CD8-positive, alpha-beta memory T cell (primary cell): ENCODE data around the gene ARFRP1. TPM values are rescaled to one million over a fixed set of nuclear protein-coding genes. Genes with fewer than 3 reads are reported as not detected.
"Not testable (repeated sequence)": the region's sequence is repeated elsewhere in the genome, so short reads cannot be mapped to it uniquely, and the experiment has no call there.

Experiments
- CTCF ChIA-PET: fragments of 350-600 bp; sonication (Branson Sonifier 250); formaldehyde crosslinking; loops from one replicate; lab custom pipeline; 2021; ENCODE audit warnings: antibody characterized with exemption; lab: Charles Lee
- POLR2A ChIA-PET: fragments of 350-600 bp; sonication (Branson Sonifier 250); formaldehyde crosslinking; loops from one replicate; lab custom pipeline; 2021; ENCODE audit warnings: antibody characterized with exemption; lab: Charles Lee
- DNase-seq, 5 donors: peaks; one replicate each; pipeline versions ENCODE4 v3.0.0 to v3.0.0-alpha.2; 2020 to 2022; ENCODE audit warnings: mixed read lengths in 1 of 5
- H3K27ac ChIP-seq: one replicate; pipeline ENCODE4 v1.7.0; 2013; ENCODE audit warnings: low read depth, mild to moderate bottlenecking, low read length, moderate library complexity
- H3K27me3 ChIP-seq: 2 replicates; pipeline ENCODE4 v1.7.0; 2013; ENCODE audit warnings: low read length, mild to moderate bottlenecking; ENCODE audit not compliant: insufficient read depth, poor library complexity, severe bottlenecking
- H3K36me3 ChIP-seq: 2 replicates; pipeline ENCODE4 v1.7.0; 2013; ENCODE audit warnings: mild to moderate bottlenecking, low read length, moderate library complexity; ENCODE audit not compliant: insufficient read depth
- H3K4me1 ChIP-seq: 2 replicates; pipeline ENCODE4 v1.7.0; 2013; ENCODE audit warnings: mild to moderate bottlenecking, low read length, moderate library complexity; ENCODE audit not compliant: insufficient read depth
- H3K4me3 ChIP-seq: 2 replicates; pipeline ENCODE4 v1.7.0; 2013; ENCODE audit warnings: mild to moderate bottlenecking, low read length
- H3K9me3 ChIP-seq: 2 replicates; pipeline ENCODE4 v1.7.0; 2013; ENCODE audit warnings: mild to moderate bottlenecking, low read length
- H3K27ac Mint-ChIP-seq, 8 donors: one replicate each; pipeline ENCODE4 v1.8.0; 2020 to 2021; ENCODE audit warnings: mixed read lengths in 8 of 8, mild to moderate bottlenecking in 6 of 8, inconsistent platforms in 3 of 8, moderate library complexity in 3 of 8
- H3K27me3 Mint-ChIP-seq, 2 donors: one replicate each; pipeline ENCODE4 v1.8.0; 2020 to 2021; ENCODE audit warnings: mixed read lengths in 2 of 2, mild to moderate bottlenecking in 1 of 2, moderate library complexity in 1 of 2
- H3K36me3 Mint-ChIP-seq, 3 donors: one replicate each; pipeline ENCODE4 v1.8.0; 2020 to 2021; ENCODE audit warnings: mixed read lengths in 3 of 3, inconsistent platforms in 1 of 3, mild to moderate bottlenecking in 1 of 3
- H3K4me1 Mint-ChIP-seq, 3 donors: one replicate each; pipeline ENCODE4 v1.8.0; 2020 to 2021; ENCODE audit warnings: mixed read lengths in 3 of 3, inconsistent platforms in 1 of 3, mild to moderate bottlenecking in 1 of 3
- H3K4me3 Mint-ChIP-seq, 7 donors: one replicate each; pipeline ENCODE4 v1.8.0; 2020 to 2021; ENCODE audit warnings: mixed read lengths in 7 of 7, mild to moderate bottlenecking in 6 of 7, moderate library complexity in 4 of 7, inconsistent platforms in 2 of 7
- H3K9me3 Mint-ChIP-seq, 5 donors: one replicate each; pipeline ENCODE4 v1.8.0; 2020 to 2022; ENCODE audit warnings: mixed read lengths in 5 of 5, mild to moderate bottlenecking in 3 of 5, moderate library complexity in 2 of 5, inconsistent platforms in 1 of 5
- polyA plus RNA-seq: library from polyadenylated mRNA; unstranded; fragments of 300-500 nt; fragmentation: Illumina TruSeq; gene quantifications from one replicate; pipeline ENCODE4 v1.2.3, GENCODE V29; 2021
- total RNA-seq, 2 experiments: library from RNA; stranded (reverse); gene quantifications; one replicate each; pipeline ENCODE4 v1.2.3, GENCODE V29; 2021

The ARFRP1 gene
- total and polyA plus RNA-seq, 3 experiments from 2014 or later, result 63.7 to 73.9 (median 72.8) TPM

- H3K4me1 ChIP-seq, result peaks cover 23% of the 10 kb centered on the region
- H3K27me3 ChIP-seq, H3K36me3 ChIP-seq, H3K27ac ChIP-seq, H3K4me3 ChIP-seq, H3K27me3 Mint-ChIP-seq, H3K9me3 ChIP-seq, DNase-seq: not testable (repeated sequence)
- ChIA-PET CTCF (interaction anchor here (3.2 kb wide), 1 partner anchor 16 kb away, joined by 12 read pairs; the partner anchor contains the start of genes ARFRP1 and ZGPAT), POLR2A (interaction anchor here (0.6 kb wide), 1 partner anchor 149 kb away, joined by 3 read pairs; no protein-coding TSS in a partner anchor)
- Mint-ChIP-seq H3K27ac (peak overlapping the region in 3 of 8 donors; percentile 27 to 88 (median 33)), H3K36me3 (peaks cover 22 to 55% (median 25%) of the 10 kb centered on the region in 3 donors), H3K4me1 (peaks cover 27 to 53% (median 30%) of the 10 kb centered on the region in 3 donors), H3K9me3 (peaks cover 8 to 12% (median 10%) of the 10 kb centered on the region in 5 donors), H3K4me3 (peak overlapping the region in 1 of 7 donors; percentile 26)
Observed at GRCh38 chr20:63722967-63723622, 15.3 kb upstream of the ARFRP1 start.

GRCh38 chr20:63718996-63719395 is 11.2 kb upstream of the ARFRP1 start:
- H3K36me3 Mint-ChIP-seq, result peaks cover 28 to 66% (median 35%) of the 10 kb centered on the region in 3 donors
- H3K4me1 Mint-ChIP-seq, result peaks cover 31 to 57% (median 43%) of the 10 kb centered on the region in 3 donors
- no peak overlapping the region for H3K4me3 Mint-ChIP-seq
- no peak for DNase-seq
- peaks cover 8% of the 10 kb centered on the region for H3K36me3 ChIP-seq
- no peaks in the 10 kb centered on the region for H3K9me3 ChIP-seq
- H3K27me3 ChIP-seq, result no peaks in the 10 kb centered on the region
- peak overlapping the region in 1 of 8 donors; percentile 7 for H3K27ac Mint-ChIP-seq
- H3K4me1 ChIP-seq, result peaks cover 6% of the 10 kb centered on the region
- ChIA-PET POLR2A (no interaction called here), CTCF (interaction anchor here (1.0 to 1.5 kb wide), 2 partner anchors 11 to 66 kb away, joined by 3 to 4 read pairs; no protein-coding TSS in a partner anchor)
- H3K9me3 Mint-ChIP-seq, result peaks cover 5 to 16% (median 6%) of the 10 kb centered on the region in 5 donors
- H3K27ac ChIP-seq, result no peak overlapping the region
- H3K4me3 ChIP-seq, result no peak overlapping the region
- H3K27me3 Mint-ChIP-seq, result no peaks in the 10 kb centered on the region

- Mint-ChIP-seq H3K4me1 (peaks cover 39 to 65% (median 61%) of the 10 kb centered on the region in 3 donors), H3K36me3 (peaks cover 29 to 71% (median 44%) of the 10 kb centered on the region in 3 donors), H3K27ac (peak overlapping the region in 1 of 8 donors; percentile 64), H3K9me3 (peaks cover 5 to 18% (median 9%) of the 10 kb centered on the region in 5 donors), H3K27me3 (no peaks in the 10 kb centered on the region), H3K4me3 (no peak overlapping the region)
- Histone ChIP-seq H3K36me3 (peaks cover 13% of the 10 kb centered on the region), H3K4me1 (peaks cover 9% of the 10 kb centered on the region), H3K27me3 (no peaks in the 10 kb centered on the region), H3K4me3 (no peak overlapping the region), H3K27ac (no peak overlapping the region), H3K9me3 (no peaks in the 10 kb centered on the region)
- ChIA-PET POLR2A (no interaction called here), CTCF (no interaction called here)
- DNase-seq, result no peak
Observed at GRCh38 chr20:63714858-63715257, 7.1 kb upstream of the ARFRP1 start.

- Histone ChIP-seq H3K27me3 (no peaks in the 10 kb centered on the region), H3K36me3 (peaks cover 13% of the 10 kb centered on the region), H3K27ac (no peak overlapping the region), H3K4me1 (peaks cover 24% of the 10 kb centered on the region), H3K9me3 (no peaks in the 10 kb centered on the region), H3K4me3 (no peak overlapping the region)
- H3K4me3 Mint-ChIP-seq, result peak overlapping the region in 5 of 7 donors; percentile 8 to 53 (median 51)
- ChIA-PET CTCF (interaction anchor here (3.6 kb wide), 1 partner anchor 24 kb away, joined by 10 read pairs; the partner anchor contains the start of gene LIME1), POLR2A (no interaction called here)
- no peaks in the 10 kb centered on the region for H3K27me3 Mint-ChIP-seq
- no peak for DNase-seq
- peaks cover 39 to 62% (median 62%) of the 10 kb centered on the region in 3 donors for H3K4me1 Mint-ChIP-seq
- H3K36me3 Mint-ChIP-seq, result peaks cover 20 to 65% (median 37%) of the 10 kb centered on the region in 3 donors
- H3K27ac Mint-ChIP-seq, result peak overlapping the region in 2 of 8 donors; percentile 20 to 79
- peaks cover 2 to 14% (median 6%) of the 10 kb centered on the region in 5 donors for H3K9me3 Mint-ChIP-seq
Observed at GRCh38 chr20:63712191-63712590, 4.4 kb upstream of the ARFRP1 start.

GRCh38 chr20:63711085-63711645 is 3.4 kb upstream of the ARFRP1 start:
- Histone ChIP-seq H3K27me3 (no peaks in the 10 kb centered on the region), H3K27ac (no peak overlapping the region), H3K9me3 (no peaks in the 10 kb centered on the region), H3K36me3 (peaks cover 18% of the 10 kb centered on the region), H3K4me1 (peaks cover 33% of the 10 kb centered on the region), H3K4me3 (no peak overlapping the region)
- peaks cover 41 to 63% (median 61%) of the 10 kb centered on the region in 3 donors for H3K4me1 Mint-ChIP-seq
- H3K9me3 Mint-ChIP-seq, result peaks cover 2 to 13% (median 6%) of the 10 kb centered on the region in 5 donors
- ChIA-PET POLR2A (interaction anchor here (0.5 to 0.7 kb wide), 3 partner anchors 11 to 272 kb away, joined by 4 to 8 read pairs (median 8); no protein-coding TSS in a partner anchor), CTCF (interaction anchor here (1.1 to 3.6 kb wide), 2 partner anchors 25 to 158 kb away, joined by 3 to 10 read pairs; partner anchors contain the start of gene LIME1)
- peaks cover 20 to 70% (median 33%) of the 10 kb centered on the region in 3 donors for H3K36me3 Mint-ChIP-seq
- H3K4me3 Mint-ChIP-seq, result peak overlapping the region in 6 of 7 donors; percentile 41 to 84 (median 60)
- no peak for DNase-seq
- H3K27me3 Mint-ChIP-seq, result no peaks in the 10 kb centered on the region
- peak overlapping the region in 4 of 8 donors; percentile 23 to 82 (median 66) for H3K27ac Mint-ChIP-seq

- peaks cover 37% of the 10 kb centered on the region for H3K4me1 ChIP-seq
- peaks cover 29% of the 10 kb centered on the region for H3K36me3 ChIP-seq
Observed at GRCh38 chr20:63709149-63709527, 1.4 kb upstream of the ARFRP1 start.

GRCh38 chr20:63708301-63709148 is 749 bp upstream of the ARFRP1 start:
- Histone ChIP-seq H3K27ac (peak overlapping the region; percentile 16), H3K4me3 (peak overlapping the region; percentile 59), H3K4me1 (peaks cover 37% of the 10 kb centered on the region), H3K9me3 (no peaks in the 10 kb centered on the region), H3K27me3 (no peaks in the 10 kb centered on the region), H3K36me3 (peaks cover 27% of the 10 kb centered on the region)
- peak overlapping the region; percentile 71 to 93 (median 78) for H3K4me3 Mint-ChIP-seq
- no peaks in the 10 kb centered on the region for H3K27me3 Mint-ChIP-seq
- H3K4me1 Mint-ChIP-seq, result peaks cover 39 to 62% (median 49%) of the 10 kb centered on the region in 3 donors
- H3K9me3 Mint-ChIP-seq, result peaks cover 0 to 3% (median 0%) of the 10 kb centered on the region in 5 donors
- peak in 1 of 5 donors; percentile 51 for DNase-seq
- H3K36me3 Mint-ChIP-seq, result peaks cover 14 to 76% (median 14%) of the 10 kb centered on the region in 3 donors
- CTCF ChIA-PET, result interaction anchor here (0.8 to 4.3 kb wide), 20 partner anchors 10 to 272 kb away, joined by 3 to 39 read pairs (median 8); partner anchors contain the start of genes LIME1, PTK6, SAMD10 and SLC2A4RG
- POLR2A ChIA-PET, result interaction anchor here (0.7 to 4.2 kb wide), 12 partner anchors 10 to 248 kb away, joined by 3 to 84 read pairs (median 5); partner anchors contain the start of genes LIME1, PPDPF, RTEL1 and SLC2A4RG
- peak overlapping the region; percentile 38 to 88 (median 62) for H3K27ac Mint-ChIP-seq

More at GRCh38 chr20:63709149-63709527, 1.4 kb upstream of the ARFRP1 start:
- no peaks in the 10 kb centered on the region for H3K27me3 Mint-ChIP-seq
- Histone ChIP-seq H3K9me3 (no peaks in the 10 kb centered on the region), H3K4me3 (peak overlapping the region; percentile 59), H3K27me3 (no peaks in the 10 kb centered on the region), H3K27ac (no peak overlapping the region)
- peak overlapping the region in 7 of 8 donors; percentile 15 to 72 (median 40) for H3K27ac Mint-ChIP-seq
- H3K4me3 Mint-ChIP-seq, result peak overlapping the region; percentile 71 to 93 (median 78)
- POLR2A ChIA-PET, result interaction anchor here (0.6 kb wide), 1 partner anchor 19 kb away, joined by 5 read pairs; no protein-coding TSS in a partner anchor
- H3K36me3 Mint-ChIP-seq, result peaks cover 14 to 74% (median 17%) of the 10 kb centered on the region in 3 donors
- DNase-seq, result no peak
- peaks cover 0 to 3% (median 2%) of the 10 kb centered on the region in 5 donors for H3K9me3 Mint-ChIP-seq
- H3K4me1 Mint-ChIP-seq, result peaks cover 39 to 62% (median 51%) of the 10 kb centered on the region in 3 donors
- CTCF ChIA-PET, result interaction anchor here (3.5 to 4.3 kb wide), 2 partner anchors 28 to 155 kb away, joined by 28 to 39 read pairs; partner anchors contain the start of genes LIME1, SLC2A4RG and TPD52L2
